Thoracic aorta (tissue), 2 donors: ENCODE data around the gene KIF1B. TPM values are rescaled to one million over a fixed set of nuclear protein-coding genes. Genes with fewer than 3 reads are reported as not detected.

Experiments used
- ATAC-seq: fragments of 150-250 bp; one replicate; pipeline ENCODE4 v1.8.0; 2017; ENCODE audit warnings: low read depth; ENCODE audit not compliant: insufficient number of reproducible peaks, low FRiP score
- DNase-seq: peaks from one replicate; pipeline ENCODE4 v3.0.0-alpha.2; 2020; ENCODE audit warnings: low spot score
- H3K27ac ChIP-seq, 2 donors: fragments of 200-600 bp; sonication (generic); 1 replicate in 1 of 2; 2 replicates in 1 of 2; pipeline ENCODE4 v1.5.1; 2016; ENCODE audit warnings: mild to moderate bottlenecking in 2 of 2, moderate library complexity in 2 of 2
- H3K27me3 ChIP-seq: fragments of 200-600 bp; sonication (generic); replicated peaks from 2 replicates; pipeline ENCODE4 v1.6.0; 2016; ENCODE audit warnings: mild to moderate bottlenecking; ENCODE audit not compliant: insufficient read depth
- H3K36me3 ChIP-seq: fragments of 200-600 bp; sonication (generic); one replicate; pipeline ENCODE4 v1.5.1; 2016
- H3K4me1 ChIP-seq, 2 donors: fragments of 200-600 bp; sonication (generic); 1 replicate in 1 of 2; 2 replicates in 1 of 2; pipeline versions ENCODE4 v1.5.1 to v1.6.0; 2016; ENCODE audit warnings: low read depth in 2 of 2, mild to moderate bottlenecking in 1 of 2; ENCODE audit not compliant: control insufficient read depth in 1 of 2
- H3K4me3 ChIP-seq: fragments of 200-600 bp; sonication (generic); 2 replicates; pipeline ENCODE4 v1.5.1; 2016; ENCODE audit warnings: mild to moderate bottlenecking
- H3K9me3 ChIP-seq: fragments of 200-600 bp; sonication (generic); 2 replicates; pipeline ENCODE4 v1.5.1; 2016
- total RNA-seq, 2 donors: library from RNA; depleted of rRNA; stranded (reverse); fragments of >200 nt; gene quantifications; one replicate each; pipeline versions ENCODE4 v1.1.0 to v1.2.3, GENCODE V29; 2016
- TF ChIP-seq, protein P1 (sequence below): fragments of 200-600 bp; sonication (generic); IDR thresholded peaks from one replicate; pipeline ENCODE4 v1.5.1; 2019; ENCODE audit warnings: antibody characterized with exemption

KIF1B gene
- total RNA-seq, 2 donors from 2014 or later = 40.1 to 64.3 TPM

DNA sequence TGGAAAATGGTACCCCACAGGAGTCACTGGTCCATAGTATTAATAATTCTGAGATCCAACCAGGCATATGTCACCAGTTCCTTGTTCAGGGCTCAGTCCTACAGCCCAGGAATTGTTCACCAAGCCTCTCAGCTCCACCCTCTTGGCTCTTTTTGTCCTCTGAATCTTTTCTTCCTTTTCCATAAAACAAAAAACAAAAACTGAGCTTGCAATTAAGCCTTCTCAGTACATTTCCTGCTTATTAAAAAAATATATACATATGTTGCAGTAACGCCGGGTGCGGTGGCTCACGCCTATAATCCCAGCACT lies 23.4 kb upstream of the KIF1B start:
- no peak for ATAC-seq
- no peaks in the 10 kb centered on the region for H3K9me3 ChIP-seq
- no peak for DNase-seq
- no peak overlapping the region for H3K27ac ChIP-seq
- no peak overlapping the region for H3K4me3 ChIP-seq
- TF ChIP-seq, protein P1, sequence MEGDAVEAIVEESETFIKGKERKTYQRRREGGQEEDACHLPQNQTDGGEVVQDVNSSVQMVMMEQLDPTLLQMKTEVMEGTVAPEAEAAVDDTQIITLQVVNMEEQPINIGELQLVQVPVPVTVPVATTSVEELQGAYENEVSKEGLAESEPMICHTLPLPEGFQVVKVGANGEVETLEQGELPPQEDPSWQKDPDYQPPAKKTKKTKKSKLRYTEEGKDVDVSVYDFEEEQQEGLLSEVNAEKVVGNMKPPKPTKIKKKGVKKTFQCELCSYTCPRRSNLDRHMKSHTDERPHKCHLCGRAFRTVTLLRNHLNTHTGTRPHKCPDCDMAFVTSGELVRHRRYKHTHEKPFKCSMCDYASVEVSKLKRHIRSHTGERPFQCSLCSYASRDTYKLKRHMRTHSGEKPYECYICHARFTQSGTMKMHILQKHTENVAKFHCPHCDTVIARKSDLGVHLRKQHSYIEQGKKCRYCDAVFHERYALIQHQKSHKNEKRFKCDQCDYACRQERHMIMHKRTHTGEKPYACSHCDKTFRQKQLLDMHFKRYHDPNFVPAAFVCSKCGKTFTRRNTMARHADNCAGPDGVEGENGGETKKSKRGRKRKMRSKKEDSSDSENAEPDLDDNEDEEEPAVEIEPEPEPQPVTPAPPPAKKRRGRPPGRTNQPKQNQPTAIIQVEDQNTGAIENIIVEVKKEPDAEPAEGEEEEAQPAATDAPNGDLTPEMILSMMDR = no peak
- no peaks in the 10 kb centered on the region for H3K36me3 ChIP-seq
- H3K27me3 ChIP-seq = no peaks in the 10 kb centered on the region
- H3K4me1 ChIP-seq = no peaks in the 10 kb centered on the region

DNA sequence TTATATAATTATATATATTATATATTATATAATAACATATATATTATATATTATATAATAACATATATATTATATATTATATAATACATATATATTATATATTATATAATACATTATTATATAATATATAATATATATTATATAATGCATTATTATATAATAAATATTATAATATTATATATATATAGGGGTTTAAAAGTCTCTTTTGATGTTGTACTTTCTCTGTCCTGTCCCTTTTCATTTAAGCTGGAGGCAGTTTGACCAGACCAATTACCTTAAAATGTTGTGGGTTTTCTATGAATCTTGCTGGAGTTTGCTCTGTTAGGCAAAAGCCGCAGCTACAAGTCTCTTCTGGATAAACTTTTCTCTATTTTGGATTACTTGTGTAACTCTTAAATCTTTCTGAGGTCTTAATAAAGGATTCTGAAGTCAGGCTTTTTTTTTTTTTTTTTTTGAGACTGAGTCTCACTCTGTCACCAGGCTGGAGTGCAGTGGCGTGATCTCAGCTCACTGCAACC lies 22.2 kb upstream of the KIF1B start:
- TF ChIP-seq, protein P1 = no peak
- no peaks in the 10 kb centered on the region for H3K4me1 ChIP-seq
- ATAC-seq = no peak
- H3K4me3 ChIP-seq = no peak overlapping the region
- H3K27ac ChIP-seq = no peak overlapping the region
- no peaks in the 10 kb centered on the region for H3K36me3 ChIP-seq
- DNase-seq = no peak
- no peaks in the 10 kb centered on the region for H3K27me3 ChIP-seq
- H3K9me3 ChIP-seq = no peaks in the 10 kb centered on the region

DNA sequence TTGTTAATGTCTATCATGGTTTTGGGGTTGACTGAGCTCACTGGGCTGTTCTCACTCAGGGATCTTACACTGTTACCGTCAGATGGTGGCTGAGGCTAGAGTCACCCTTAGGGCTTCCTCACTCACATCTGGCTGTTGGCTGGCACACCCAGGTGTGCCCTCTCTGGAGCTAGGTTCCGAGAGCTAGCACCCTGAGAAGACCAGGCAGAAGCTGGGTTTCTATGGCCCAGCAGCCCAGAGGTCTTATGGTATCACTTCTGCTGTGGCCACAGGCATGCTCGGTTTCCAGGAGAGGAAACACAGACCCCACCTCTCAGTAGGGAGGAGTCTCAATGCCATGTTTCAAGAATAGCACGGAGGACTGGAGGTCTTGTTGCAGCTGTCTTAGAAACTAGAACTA lies 20.7 kb upstream of the KIF1B start:
- Histone ChIP-seq H3K36me3 (no peaks in the 10 kb centered on the region), H3K4me3 (no peak overlapping the region), H3K27ac (no peak overlapping the region), H3K27me3 (no peaks in the 10 kb centered on the region), H3K4me1 (no peaks in the 10 kb centered on the region), H3K9me3 (no peaks in the 10 kb centered on the region)
- TF ChIP-seq, protein P1 = no peak
- no peak for ATAC-seq
- DNase-seq = no peak

DNA sequence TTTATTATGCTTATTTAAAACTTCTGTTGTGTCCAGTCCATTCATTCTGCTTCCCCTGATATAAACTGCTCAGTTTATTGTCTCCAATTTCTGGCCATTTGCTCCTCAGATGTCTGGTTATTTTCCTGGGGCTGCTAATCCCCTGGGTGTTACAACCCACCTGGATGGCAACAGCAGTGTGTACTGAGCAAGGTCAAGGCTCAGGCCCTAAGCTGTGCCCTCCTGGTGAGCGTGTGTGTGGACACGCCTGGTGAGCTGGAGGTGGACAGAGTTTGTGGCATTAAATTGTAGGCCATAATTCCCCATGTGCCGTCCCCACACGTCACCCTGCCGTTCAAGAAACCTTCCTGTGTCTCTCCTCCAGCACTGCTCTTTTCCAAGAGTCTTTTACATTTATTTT lies 18.1 kb upstream of the KIF1B start:
- no peak for ATAC-seq
- no peaks in the 10 kb centered on the region for H3K9me3 ChIP-seq
- no peaks in the 10 kb centered on the region for H3K4me1 ChIP-seq
- no peak overlapping the region for H3K4me3 ChIP-seq
- no peak overlapping the region for H3K27ac ChIP-seq
- no peaks in the 10 kb centered on the region for H3K36me3 ChIP-seq
- TF ChIP-seq, protein P1 = no peak
- H3K27me3 ChIP-seq = no peaks in the 10 kb centered on the region
- no peak for DNase-seq

DNA sequence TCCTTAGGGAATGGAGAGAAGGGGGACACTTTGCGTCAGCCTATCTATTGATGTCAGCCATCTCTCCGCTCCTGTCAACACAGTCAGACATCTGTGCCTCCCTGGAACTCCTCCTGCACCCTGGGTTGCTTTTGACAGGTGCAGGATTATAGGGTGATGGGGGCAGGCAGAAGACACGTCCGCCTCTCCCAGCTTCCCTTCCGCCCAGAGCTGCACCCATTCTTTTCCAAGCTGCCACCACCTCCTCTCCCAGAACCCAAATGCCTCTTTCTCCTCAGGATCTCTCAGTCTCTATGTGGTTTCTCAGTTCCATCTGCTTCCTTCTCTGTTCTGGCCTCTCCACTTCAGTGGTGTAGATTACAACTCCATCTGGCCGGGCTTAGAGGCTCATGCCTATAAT lies 17.1 kb upstream of the KIF1B start:
- no peak overlapping the region for H3K4me3 ChIP-seq
- no peak for DNase-seq

More for the DNA sequence above, 17.1 kb upstream of the KIF1B start:
- TF ChIP-seq, protein P1 = no peak
- ATAC-seq = no peak
- Histone ChIP-seq H3K27ac (no peak overlapping the region), H3K36me3 (no peaks in the 10 kb centered on the region), H3K27me3 (no peaks in the 10 kb centered on the region), H3K9me3 (no peaks in the 10 kb centered on the region), H3K4me1 (no peaks in the 10 kb centered on the region)
